ENCODE measurements around the gene SEMA3C. TPM values are rescaled to one million over a fixed set of nuclear protein-coding genes. Genes with fewer than 3 reads are reported as not detected.

SEMA3C gene
- total RNA-seq, 1 experiment from 2014 or later, result 13.3 TPM

DNA sequence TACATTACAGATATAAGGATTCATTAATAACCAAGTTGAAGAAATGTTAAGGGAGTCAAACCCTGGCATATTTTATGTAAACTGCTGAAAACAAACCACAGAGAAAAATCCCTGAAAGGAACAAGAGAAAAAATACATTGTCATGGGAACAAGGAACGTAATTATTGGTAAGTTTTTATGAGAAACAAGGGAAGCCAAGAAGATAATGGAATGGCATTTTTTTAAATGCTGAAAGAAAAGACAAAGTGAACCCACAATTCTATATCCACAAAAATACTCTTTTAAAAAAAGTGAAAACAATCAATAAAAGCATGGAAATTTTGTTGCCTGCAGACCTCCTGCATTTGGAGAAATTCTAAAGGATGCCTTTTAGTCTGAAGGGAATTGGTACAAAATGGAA lies 144.0 kb downstream of the SEMA3C start:
- ChIA-PET CTCF (no interaction called here), POLR2A (ENCODE audit: low non-redundant PET) (no interaction called here)
- H3K27ac ChIP-seq (ENCODE audit: low read depth, low read length, poor library complexity, severe bottlenecking), result no peak overlapping the region
- no TSS peak for BruUV-seq (replicated peaks)
- no peak overlapping the region for H3K4me3 ChIP-seq (ENCODE audit: low read depth, low read length, poor library complexity, severe bottlenecking)
- H3K9me3 ChIP-seq (ENCODE audit: low read depth, low read length, poor library complexity, severe bottlenecking), result no peaks in the 10 kb centered on the region
- intact Hi-C loops (cut with micrococcal nuclease; ENCODE audit: unreplicated experiment), result no loop called here
- H3K27me3 ChIP-seq (replicated peaks; ENCODE audit: insufficient read depth, low read depth, low read length, poor library complexity), result no peaks in the 10 kb centered on the region
- DNase-seq (ENCODE audit: low spot score), result no peak
- TF ChIP-seq EZH2 (IDR thresholded peaks at IDR 0.05; ENCODE audit: borderline replicate concordance, low read depth, low read length, poor library complexity, severe bottlenecking), result no peak
- H3K4me1 ChIP-seq (ENCODE audit: insufficient read depth, low read length, poor library complexity, severe bottlenecking), result no peaks in the 10 kb centered on the region
- H3K36me3 ChIP-seq (ENCODE audit: insufficient read depth, low read length, poor library complexity, severe bottlenecking), result no peaks in the 10 kb centered on the region

GRCh38 chr7:80773787-80774508 lies 144.9 kb downstream of the SEMA3C start:
- ChIA-PET POLR2A (ENCODE audit: low non-redundant PET) (no interaction called here), CTCF (no interaction called here)
- no peak for DNase-seq (ENCODE audit: low spot score)
- Histone ChIP-seq H3K36me3 (ENCODE audit: insufficient read depth, low read length, poor library complexity, severe bottlenecking) (no peaks in the 10 kb centered on the region), H3K9me3 (ENCODE audit: low read depth, low read length, poor library complexity, severe bottlenecking) (no peaks in the 10 kb centered on the region), H3K27ac (ENCODE audit: low read depth, low read length, poor library complexity, severe bottlenecking) (no peak overlapping the region), H3K4me3 (ENCODE audit: low read depth, low read length, poor library complexity, severe bottlenecking) (no peak overlapping the region), H3K4me1 (ENCODE audit: insufficient read depth, low read length, poor library complexity, severe bottlenecking) (no peaks in the 10 kb centered on the region), H3K27me3 (replicated peaks; ENCODE audit: insufficient read depth, low read depth, low read length, poor library complexity) (no peaks in the 10 kb centered on the region)
- intact Hi-C loops (cut with micrococcal nuclease; ENCODE audit: unreplicated experiment), result no loop called here
- TF ChIP-seq CTCF (conservative IDR thresholded peaks at IDR 0.05; ENCODE audit: low read depth, low read length), result no peak
- no peak for TF ChIP-seq EZH2 (IDR thresholded peaks at IDR 0.05; ENCODE audit: borderline replicate concordance, low read depth, low read length, poor library complexity, severe bottlenecking)
- no TSS peak for BruUV-seq (replicated peaks)

DNA sequence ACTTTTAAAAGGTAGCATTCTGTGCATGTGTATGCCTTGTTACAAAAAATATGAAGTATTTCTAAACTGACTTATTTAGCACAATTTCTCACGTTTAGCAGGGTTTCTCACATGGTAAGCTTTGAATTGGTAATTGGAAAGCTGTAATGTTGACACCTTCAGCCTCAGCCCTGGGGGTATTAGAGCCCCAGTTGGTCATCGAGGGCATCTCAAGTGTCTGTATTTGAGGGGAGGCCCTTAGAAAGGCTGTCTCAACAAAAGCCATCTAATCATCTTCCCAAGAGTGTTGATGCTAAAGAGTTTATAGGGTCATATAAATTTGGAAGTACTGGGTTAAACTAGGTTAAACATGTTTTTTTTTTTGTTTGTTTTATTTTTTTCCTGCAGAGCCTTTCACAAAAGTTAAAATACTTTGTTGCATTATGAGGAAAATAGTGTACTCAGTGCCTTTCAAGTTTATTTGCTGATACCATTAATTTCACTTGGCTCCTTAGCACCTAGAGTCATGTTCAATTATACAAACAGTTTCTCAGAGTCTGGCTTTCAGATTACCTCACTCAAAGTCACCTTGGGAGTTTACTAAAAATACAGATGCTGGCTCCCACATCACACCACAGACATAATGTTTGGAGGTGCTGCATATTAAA lies 146.4 kb downstream of the SEMA3C start:
- Histone ChIP-seq H3K4me1 (ENCODE audit: insufficient read depth, low read length, poor library complexity, severe bottlenecking) (no peaks in the 10 kb centered on the region), H3K27me3 (replicated peaks; ENCODE audit: insufficient read depth, low read depth, low read length, poor library complexity) (no peaks in the 10 kb centered on the region), H3K4me3 (ENCODE audit: low read depth, low read length, poor library complexity, severe bottlenecking) (no peak overlapping the region), H3K9me3 (ENCODE audit: low read depth, low read length, poor library complexity, severe bottlenecking) (no peaks in the 10 kb centered on the region), H3K27ac (ENCODE audit: low read depth, low read length, poor library complexity, severe bottlenecking) (no peak overlapping the region), H3K36me3 (ENCODE audit: insufficient read depth, low read length, poor library complexity, severe bottlenecking) (no peaks in the 10 kb centered on the region)
- TF ChIP-seq EZH2 (IDR thresholded peaks at IDR 0.05; ENCODE audit: borderline replicate concordance, low read depth, low read length, poor library complexity, severe bottlenecking) (no peak), CTCF (conservative IDR thresholded peaks at IDR 0.05; ENCODE audit: low read depth, low read length) (no peak)
- ChIA-PET POLR2A (ENCODE audit: low non-redundant PET) (no interaction called here), CTCF (no interaction called here)
- BruUV-seq (replicated peaks), result no TSS peak
- DNase-seq (ENCODE audit: low spot score), result no peak
- intact Hi-C loops (cut with micrococcal nuclease; ENCODE audit: unreplicated experiment), result no loop called here

Data from A673 (cell line).